ENCODE measurements around the gene MICAL3.

MICAL3 gene

GRCh38 chr22:17893900-17894535, 130.3 kb downstream of the MICAL3 start:
- TF ChIP-seq ESRRG (CRISPR knock-in tag; IDR thresholded peaks at IDR 0.05) (no peak), CREB5 (CRISPR knock-in tag; IDR thresholded peaks at IDR 0.05; ENCODE audit: low read depth) (no peak), BACH2 (CRISPR knock-in tag; IDR thresholded peaks at IDR 0.05; ENCODE audit: borderline replicate concordance) (no peak), TSHZ2 (CRISPR knock-in tag; IDR thresholded peaks at IDR 0.05) (no peak), ZNF565 (CRISPR knock-in tag; conservative IDR thresholded peaks at IDR 0.05; ENCODE audit: low read depth) (no peak), CSRNP3 (CRISPR knock-in tag; IDR thresholded peaks at IDR 0.05) (no peak), PPARA (CRISPR knock-in tag; IDR thresholded peaks at IDR 0.05; ENCODE audit: borderline replicate concordance) (no peak)
- no peak for ATAC-seq

GRCh38 chr22:17892376-17892775, 132.0 kb downstream of the MICAL3 start:
- no peak for ATAC-seq
- TF ChIP-seq ZFP3 (CRISPR knock-in tag; IDR thresholded peaks at IDR 0.05) (no peak), CSRNP3 (CRISPR knock-in tag; IDR thresholded peaks at IDR 0.05) (no peak), PATZ1 (CRISPR knock-in tag; IDR thresholded peaks at IDR 0.05; ENCODE audit: borderline replicate concordance) (no peak), ARNTL (CRISPR knock-in tag; IDR thresholded peaks at IDR 0.05; ENCODE audit: borderline replicate concordance, low read depth) (no peak), TCF4 (CRISPR knock-in tag; IDR thresholded peaks at IDR 0.05; ENCODE audit: borderline replicate concordance) (no peak), TOX (CRISPR knock-in tag; IDR thresholded peaks at IDR 0.05; ENCODE audit: borderline replicate concordance) (no peak), POU6F1 (CRISPR knock-in tag; IDR thresholded peaks at IDR 0.05; ENCODE audit: borderline replicate concordance, low read depth) (no peak), CSDC2 (CRISPR knock-in tag; IDR thresholded peaks at IDR 0.05) (no peak), RARB (CRISPR knock-in tag; IDR thresholded peaks at IDR 0.05) (no peak), CREB5 (CRISPR knock-in tag; IDR thresholded peaks at IDR 0.05; ENCODE audit: low read depth) (no peak), ZFP30 (CRISPR knock-in tag; IDR thresholded peaks at IDR 0.05) (no peak), ZC3H10 (CRISPR knock-in tag; IDR thresholded peaks at IDR 0.05) (no peak), OSR1 (CRISPR knock-in tag; IDR thresholded peaks at IDR 0.05) (no peak), TSHZ2 (CRISPR knock-in tag; IDR thresholded peaks at IDR 0.05) (no peak), SNAI2 (CRISPR knock-in tag; IDR thresholded peaks at IDR 0.05) (no peak), ZNF70 (CRISPR knock-in tag; IDR thresholded peaks at IDR 0.05) (no peak), ISL1 (CRISPR knock-in tag; IDR thresholded peaks at IDR 0.05) (no peak), ZNF8 (CRISPR knock-in tag; IDR thresholded peaks at IDR 0.05) (no peak)
